GM21619 (cell line): ENCODE data around the gene FAM149B1.

Source experiments
- ATAC-seq: cut with Tn5 transposase; IDR thresholded peaks from one replicate; pipeline ENCODE4 v1.9.1; 2021; ENCODE audit not compliant: unreplicated experiment

FAM149B1 gene

DNA sequence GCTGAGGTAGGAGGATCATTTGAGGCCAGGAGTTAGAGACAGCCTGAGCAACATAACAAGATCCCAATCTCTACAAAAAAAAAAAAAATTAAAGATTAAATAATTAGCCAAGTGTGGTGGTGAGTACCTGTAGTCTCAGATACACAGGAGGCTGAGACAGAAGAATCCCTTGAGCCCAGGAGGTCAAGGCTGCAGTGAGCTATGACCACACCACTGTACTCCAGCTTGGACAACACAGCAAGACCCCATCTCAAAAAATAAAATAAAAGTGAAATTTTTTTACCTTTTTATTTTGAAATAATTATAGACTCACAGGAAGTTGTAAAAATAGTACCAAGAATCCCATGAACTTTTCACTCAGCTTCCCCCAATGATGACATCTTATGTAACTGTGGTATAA lies 4.9 kb downstream of the FAM149B1 start:
- ATAC-seq = no peak

- ATAC-seq = no peak
These were observed 6.4 kb downstream of the FAM149B1 start for GRCh38 chr10:73174148-73174925.

- no peak for ATAC-seq
These were observed 14.6 kb downstream of the FAM149B1 start for GRCh38 chr10:73182568-73182967.

DNA sequence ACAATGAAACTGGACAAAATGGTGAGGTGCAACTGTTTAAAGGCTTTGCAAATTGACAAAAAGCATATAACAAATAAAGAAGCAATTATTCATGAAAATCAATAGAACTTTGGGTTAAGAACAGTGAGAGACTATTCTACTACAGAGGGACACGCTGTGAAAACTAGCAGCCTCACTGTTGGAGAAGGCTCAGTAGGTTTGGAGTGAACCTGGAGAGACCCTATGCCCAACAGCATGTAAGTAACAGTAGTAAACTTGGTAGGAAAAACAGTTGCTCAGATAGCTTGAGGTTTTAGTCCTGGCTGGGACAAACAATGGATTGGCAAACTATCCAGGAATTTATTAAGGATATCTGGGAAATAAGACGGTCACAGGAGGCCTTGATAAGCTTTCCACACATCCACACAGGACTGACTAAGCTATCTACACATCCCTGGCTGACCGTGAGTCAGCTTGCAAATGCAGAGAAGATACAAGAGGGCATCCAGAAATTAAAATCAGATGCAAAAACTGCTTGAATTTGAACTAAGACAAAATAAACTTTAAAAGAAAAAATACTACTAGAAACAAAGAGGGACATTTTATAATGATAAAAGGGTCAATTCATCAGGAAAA lies 15.9 kb downstream of the FAM149B1 start:
- ATAC-seq = no peak

- ATAC-seq = no peak
These were observed 18.3 kb downstream of the FAM149B1 start for GRCh38 chr10:73186266-73186665.

- no peak for ATAC-seq
These were observed 22.3 kb downstream of the FAM149B1 start for GRCh38 chr10:73190188-73190587.

DNA sequence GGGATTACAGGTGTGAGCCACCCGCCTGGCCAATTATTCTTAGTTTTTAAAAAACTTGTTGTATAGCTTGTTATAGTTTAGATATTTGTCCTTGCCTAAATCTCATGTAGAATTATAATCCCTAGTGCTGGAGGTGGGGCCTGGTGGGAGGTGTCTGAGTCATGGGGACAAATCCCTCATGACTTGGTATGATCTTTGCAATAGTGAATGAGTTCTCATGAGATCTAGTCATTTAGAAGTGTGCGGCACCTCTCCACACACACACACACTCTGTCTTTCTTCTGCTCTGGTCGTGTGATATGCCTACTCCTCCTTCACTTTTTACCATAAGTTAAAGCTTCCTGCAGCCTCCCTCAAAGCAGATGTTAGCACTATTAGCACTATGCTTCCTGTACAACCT lies 37.2 kb downstream of the FAM149B1 start:
- ATAC-seq = no peak

DNA sequence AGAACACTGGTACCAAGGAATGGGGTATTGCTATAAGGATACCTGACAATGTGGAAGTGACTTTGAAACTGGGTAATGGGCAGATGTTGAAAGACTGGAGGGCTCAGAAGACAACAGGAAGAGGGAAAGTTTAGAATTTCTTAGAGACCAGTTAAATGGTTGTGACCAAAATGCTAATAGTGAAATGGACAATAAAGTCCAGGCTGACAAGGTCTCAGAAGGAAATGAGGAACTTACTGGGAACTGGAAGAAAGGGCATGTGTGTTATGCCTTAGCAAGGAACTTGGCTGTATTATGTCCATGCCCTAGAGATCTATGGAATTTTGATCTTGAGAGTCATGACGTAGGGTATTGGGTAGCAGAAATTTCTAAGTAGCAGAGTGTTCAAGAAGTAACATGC lies 38.0 kb downstream of the FAM149B1 start:
- no peak for ATAC-seq

DNA sequence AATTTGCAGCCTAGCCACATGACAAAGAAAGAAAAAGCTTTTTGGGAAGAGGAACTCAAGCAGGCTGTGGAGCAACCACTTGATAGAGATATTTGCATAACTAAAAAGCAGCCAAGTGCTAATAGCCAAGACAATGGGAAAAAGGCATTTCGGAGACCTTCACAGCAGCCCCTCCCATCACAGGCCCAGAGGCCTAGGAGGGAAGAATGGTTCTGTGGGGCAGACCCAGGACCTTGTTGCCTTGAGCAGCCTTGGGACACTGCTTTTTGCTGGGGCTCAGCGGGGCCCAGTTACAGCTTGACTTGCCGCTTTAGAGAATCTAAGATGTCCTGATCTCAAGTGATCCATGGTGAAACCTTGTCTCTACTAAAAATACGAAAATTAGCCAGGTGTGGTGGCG lies 38.5 kb downstream of the FAM149B1 start:
- ATAC-seq = no peak

GRCh38 chr10:73207883-73208282 lies 40.0 kb downstream of the FAM149B1 start:
- ATAC-seq = no peak

DNA sequence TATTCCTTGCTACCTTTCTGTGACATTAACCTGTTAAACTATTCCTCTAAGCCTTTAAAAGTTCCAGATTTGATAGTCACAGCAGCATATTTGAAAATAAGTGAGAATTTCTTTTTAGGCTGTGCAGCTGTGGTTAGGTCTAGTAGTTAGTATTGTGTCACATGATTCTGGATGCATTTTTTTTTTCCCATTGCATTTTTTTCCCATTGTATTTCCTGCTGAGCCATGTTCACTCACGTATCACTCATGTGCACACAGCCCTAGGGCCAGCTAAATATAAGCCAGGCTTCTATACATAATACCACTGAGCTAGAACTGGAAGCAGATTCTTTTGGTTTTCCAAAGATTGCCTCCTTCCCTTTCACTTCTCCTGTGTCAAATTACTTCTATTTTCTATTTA lies 41.8 kb downstream of the FAM149B1 start:
- ATAC-seq = no peak

- ATAC-seq = no peak
These were observed 42.6 kb downstream of the FAM149B1 start for GRCh38 chr10:73210395-73211105.

GRCh38 chr10:73211106-73211811 lies 43.3 kb downstream of the FAM149B1 start:
- ATAC-seq = no peak

- no peak for ATAC-seq
These were observed 47.8 kb downstream of the FAM149B1 start for GRCh38 chr10:73215749-73216148.

- no peak for ATAC-seq
These were observed 49.7 kb downstream of the FAM149B1 start for GRCh38 chr10:73217628-73218027.

DNA sequence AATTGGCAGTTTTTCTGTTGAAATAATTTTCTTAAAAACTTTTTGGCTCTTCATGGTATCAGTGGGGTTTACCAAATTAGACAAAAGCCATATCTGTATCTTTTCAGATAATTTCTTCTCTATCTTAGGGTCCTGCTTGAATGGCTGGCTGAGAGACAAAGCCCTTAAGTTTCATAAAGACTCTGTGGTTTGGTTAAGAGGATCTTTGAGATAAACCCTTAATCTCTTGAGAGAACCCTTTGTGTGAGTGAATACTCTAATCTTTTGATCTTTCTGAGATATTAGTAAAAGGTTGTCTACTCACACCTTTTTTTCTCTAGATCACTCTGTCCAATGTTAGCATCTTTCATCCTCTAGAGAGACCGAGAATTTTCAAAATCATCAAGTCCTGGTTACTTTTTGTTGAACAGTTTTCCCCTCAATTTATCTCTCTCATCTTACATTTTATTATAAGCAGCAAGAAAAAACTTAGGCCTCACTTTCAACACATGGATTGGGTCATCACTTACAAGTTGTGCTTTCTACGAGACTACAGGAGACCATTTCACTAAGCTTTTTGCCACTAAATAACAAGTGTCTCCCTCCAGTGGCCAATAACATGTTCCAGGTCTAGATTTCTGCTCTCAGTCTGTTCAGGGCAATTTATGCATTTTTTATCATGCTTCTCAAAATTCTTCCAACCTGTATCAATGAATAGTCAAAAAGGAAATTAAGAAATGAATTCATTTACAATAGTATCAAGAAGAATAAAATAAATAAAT lies 50.7 kb downstream of the FAM149B1 start:
- ATAC-seq = no peak

DNA sequence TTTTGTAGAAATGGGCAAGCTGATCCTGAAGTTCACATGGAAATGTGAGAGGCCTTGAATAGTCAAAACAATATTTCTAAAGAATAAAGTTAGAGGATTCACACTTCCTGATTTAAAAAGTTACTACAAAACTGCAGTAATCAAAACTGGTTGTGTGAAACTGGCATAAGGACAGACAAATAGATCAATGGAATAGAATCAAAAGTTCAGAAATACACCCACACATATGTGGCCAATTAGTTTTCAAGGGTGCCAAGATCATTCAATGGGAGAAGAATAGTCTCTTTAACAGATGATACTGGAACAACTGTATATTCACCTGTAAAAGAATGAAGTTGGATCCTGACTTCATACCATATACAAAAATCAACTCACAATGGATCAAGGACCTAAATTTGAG lies 51.5 kb downstream of the FAM149B1 start:
- ATAC-seq = no peak

- ATAC-seq = no peak
These were observed 53.1 kb downstream of the FAM149B1 start for GRCh38 chr10:73220989-73221388.

GRCh38 chr10:73225518-73225917 lies 57.6 kb downstream of the FAM149B1 start:
- ATAC-seq = no peak

DNA sequence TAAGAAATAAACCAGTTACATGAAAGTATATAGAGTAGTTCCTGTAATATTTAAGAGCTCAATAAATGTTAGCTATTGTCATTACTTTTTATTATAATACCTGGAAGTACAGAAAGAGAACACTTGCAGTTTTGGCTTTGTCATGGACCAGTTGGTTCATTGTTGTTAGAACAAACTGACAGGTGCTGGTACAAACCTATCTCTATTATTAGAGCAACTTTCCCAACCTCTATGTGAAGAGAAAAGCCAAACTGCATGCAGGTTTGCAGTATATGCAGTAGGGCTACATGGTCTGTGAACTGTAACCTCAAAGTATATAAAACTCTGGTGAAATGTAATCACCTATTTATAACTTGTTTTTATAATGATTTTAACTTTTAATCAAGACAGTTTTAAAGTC lies 58.7 kb downstream of the FAM149B1 start:
- ATAC-seq = no peak

DNA sequence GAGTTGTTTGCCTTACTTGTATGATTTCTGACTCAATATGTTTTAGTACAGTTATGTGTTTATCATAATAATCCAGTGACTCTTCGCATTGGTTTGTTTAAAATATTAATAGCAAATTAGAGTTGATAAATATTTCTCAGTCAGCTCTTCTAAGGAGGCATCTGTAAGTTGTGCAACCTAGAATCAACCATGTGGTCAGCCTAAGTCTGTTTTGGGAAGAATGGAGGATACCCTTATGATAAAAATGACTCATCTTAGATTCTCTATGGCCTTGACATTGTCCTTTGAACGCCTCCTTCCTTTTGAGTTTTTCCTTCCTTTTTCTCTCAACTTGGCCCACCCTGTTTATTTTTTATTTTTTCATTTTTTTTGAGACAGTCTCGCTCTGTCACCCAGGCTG lies 60.3 kb downstream of the FAM149B1 start:
- ATAC-seq = no peak
